ENCODE measurements around the gene ARHGAP9.
A peak's percentile ranks its signal among the peaks of the same experiment; 100 is the strongest.

The ARHGAP9 gene

DNA sequence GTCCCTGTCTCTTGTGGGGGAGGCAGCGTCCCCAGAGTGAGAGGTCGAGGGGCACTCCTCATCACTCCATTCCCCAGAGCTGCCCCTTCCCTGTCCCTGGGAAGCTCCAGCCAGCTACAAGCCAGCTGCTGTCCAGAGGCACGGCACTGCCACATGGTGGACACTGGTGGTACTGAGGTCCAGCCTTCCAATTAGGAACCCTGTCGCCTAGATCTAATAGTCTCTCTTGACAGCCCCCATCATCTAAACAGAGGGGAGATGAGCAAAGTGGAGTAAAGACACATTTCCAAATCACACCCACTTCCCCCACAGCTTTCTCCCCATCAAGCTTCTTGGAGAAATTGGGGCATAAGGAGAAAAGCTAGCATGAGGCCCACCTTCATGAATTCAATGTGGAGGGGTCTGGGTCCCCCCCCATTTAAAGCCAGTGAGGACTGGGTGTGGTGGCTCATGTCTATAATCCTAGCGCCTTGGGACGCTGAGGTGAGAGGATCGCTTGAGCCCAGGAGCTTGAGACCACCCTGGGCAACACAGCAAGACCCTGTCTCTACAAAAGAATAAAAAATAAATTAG lies 26.6 kb downstream of the ARHGAP9 start:
- 0 out of 2 replicates have a peak, but pooled peaks have one; percentile 26 for TF ChIP-seq ZBTB17 (tag by site-specific recombination; IDR thresholded peaks at IDR 0.05)
- TF ChIP-seq, protein P1, sequence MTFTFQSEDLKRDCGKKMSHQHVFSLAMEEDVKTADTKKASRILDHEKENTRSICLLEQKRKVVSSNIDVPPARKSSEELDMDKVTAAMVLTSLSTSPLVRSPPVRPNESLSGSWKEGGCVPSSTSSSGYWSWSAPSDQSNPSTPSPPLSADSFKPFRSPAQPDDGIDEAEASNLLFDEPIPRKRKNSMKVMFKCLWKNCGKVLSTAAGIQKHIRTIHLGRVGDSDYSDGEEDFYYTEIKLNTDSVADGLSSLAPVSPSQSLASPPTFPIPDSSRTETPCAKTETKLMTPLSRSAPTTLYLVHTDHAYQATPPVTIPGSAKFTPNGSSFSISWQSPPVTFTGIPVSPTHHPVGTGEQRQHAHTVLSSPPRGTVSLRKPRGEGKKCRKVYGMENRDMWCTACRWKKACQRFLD (tag by site-specific recombination; IDR thresholded peaks at IDR 0.05), result no peak
- TF ChIP-seq ZNF366 (tag by site-specific recombination; conservative IDR thresholded peaks at IDR 0.05), result peak; percentile 80
- TF ChIP-seq, protein P2, sequence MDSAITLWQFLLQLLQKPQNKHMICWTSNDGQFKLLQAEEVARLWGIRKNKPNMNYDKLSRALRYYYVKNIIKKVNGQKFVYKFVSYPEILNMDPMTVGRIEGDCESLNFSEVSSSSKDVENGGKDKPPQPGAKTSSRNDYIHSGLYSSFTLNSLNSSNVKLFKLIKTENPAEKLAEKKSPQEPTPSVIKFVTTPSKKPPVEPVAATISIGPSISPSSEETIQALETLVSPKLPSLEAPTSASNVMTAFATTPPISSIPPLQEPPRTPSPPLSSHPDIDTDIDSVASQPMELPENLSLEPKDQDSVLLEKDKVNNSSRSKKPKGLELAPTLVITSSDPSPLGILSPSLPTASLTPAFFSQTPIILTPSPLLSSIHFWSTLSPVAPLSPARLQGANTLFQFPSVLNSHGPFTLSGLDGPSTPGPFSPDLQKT (IDR thresholded peaks at IDR 0.05; ENCODE audit: borderline replicate concordance, low read depth, low read length), result no peak
- peak; percentile 63; the same call in 1 of the 2 replicates for TF ChIP-seq ZBTB48 (tag by site-specific recombination; IDR thresholded peaks at IDR 0.05)
- TF ChIP-seq ZNF549 (tag by site-specific recombination; IDR thresholded peaks at IDR 0.05), result no peak
- TF ChIP-seq ZNF654 (tag by site-specific recombination; IDR thresholded peaks at IDR 0.05; ENCODE audit: low read depth), result peak; percentile 86
- TF ChIP-seq, protein P3, sequence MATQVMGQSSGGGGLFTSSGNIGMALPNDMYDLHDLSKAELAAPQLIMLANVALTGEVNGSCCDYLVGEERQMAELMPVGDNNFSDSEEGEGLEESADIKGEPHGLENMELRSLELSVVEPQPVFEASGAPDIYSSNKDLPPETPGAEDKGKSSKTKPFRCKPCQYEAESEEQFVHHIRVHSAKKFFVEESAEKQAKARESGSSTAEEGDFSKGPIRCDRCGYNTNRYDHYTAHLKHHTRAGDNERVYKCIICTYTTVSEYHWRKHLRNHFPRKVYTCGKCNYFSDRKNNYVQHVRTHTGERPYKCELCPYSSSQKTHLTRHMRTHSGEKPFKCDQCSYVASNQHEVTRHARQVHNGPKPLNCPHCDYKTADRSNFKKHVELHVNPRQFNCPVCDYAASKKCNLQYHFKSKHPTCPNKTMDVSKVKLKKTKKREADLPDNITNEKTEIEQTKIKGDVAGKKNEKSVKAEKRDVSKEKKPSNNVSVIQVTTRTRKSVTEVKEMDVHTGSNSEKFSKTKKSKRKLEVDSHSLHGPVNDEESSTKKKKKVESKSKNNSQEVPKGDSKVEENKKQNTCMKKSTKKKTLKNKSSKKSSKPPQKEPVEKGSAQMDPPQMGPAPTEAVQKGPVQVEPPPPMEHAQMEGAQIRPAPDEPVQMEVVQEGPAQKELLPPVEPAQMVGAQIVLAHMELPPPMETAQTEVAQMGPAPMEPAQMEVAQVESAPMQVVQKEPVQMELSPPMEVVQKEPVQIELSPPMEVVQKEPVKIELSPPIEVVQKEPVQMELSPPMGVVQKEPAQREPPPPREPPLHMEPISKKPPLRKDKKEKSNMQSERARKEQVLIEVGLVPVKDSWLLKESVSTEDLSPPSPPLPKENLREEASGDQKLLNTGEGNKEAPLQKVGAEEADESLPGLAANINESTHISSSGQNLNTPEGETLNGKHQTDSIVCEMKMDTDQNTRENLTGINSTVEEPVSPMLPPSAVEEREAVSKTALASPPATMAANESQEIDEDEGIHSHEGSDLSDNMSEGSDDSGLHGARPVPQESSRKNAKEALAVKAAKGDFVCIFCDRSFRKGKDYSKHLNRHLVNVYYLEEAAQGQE (tag by site-specific recombination; IDR thresholded peaks at IDR 0.05), result peak; percentile 46; the same call in 1 of the 2 replicates
- TF ChIP-seq, protein P4, sequence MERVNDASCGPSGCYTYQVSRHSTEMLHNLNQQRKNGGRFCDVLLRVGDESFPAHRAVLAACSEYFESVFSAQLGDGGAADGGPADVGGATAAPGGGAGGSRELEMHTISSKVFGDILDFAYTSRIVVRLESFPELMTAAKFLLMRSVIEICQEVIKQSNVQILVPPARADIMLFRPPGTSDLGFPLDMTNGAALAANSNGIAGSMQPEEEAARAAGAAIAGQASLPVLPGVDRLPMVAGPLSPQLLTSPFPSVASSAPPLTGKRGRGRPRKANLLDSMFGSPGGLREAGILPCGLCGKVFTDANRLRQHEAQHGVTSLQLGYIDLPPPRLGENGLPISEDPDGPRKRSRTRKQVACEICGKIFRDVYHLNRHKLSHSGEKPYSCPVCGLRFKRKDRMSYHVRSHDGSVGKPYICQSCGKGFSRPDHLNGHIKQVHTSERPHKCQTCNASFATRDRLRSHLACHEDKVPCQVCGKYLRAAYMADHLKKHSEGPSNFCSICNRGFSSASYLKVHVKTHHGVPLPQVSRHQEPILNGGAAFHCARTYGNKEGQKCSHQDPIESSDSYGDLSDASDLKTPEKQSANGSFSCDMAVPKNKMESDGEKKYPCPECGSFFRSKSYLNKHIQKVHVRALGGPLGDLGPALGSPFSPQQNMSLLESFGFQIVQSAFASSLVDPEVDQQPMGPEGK (tag by site-specific recombination; IDR thresholded peaks at IDR 0.05), result peak; percentile 36; the same call in 1 of the 2 replicates
- TF ChIP-seq ZNF473 (tag by site-specific recombination; IDR thresholded peaks at IDR 0.05), result no peak
- TF ChIP-seq, protein P5, sequence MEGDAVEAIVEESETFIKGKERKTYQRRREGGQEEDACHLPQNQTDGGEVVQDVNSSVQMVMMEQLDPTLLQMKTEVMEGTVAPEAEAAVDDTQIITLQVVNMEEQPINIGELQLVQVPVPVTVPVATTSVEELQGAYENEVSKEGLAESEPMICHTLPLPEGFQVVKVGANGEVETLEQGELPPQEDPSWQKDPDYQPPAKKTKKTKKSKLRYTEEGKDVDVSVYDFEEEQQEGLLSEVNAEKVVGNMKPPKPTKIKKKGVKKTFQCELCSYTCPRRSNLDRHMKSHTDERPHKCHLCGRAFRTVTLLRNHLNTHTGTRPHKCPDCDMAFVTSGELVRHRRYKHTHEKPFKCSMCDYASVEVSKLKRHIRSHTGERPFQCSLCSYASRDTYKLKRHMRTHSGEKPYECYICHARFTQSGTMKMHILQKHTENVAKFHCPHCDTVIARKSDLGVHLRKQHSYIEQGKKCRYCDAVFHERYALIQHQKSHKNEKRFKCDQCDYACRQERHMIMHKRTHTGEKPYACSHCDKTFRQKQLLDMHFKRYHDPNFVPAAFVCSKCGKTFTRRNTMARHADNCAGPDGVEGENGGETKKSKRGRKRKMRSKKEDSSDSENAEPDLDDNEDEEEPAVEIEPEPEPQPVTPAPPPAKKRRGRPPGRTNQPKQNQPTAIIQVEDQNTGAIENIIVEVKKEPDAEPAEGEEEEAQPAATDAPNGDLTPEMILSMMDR (tag by site-specific recombination; IDR thresholded peaks at IDR 0.05), result peak; percentile 85
- TF ChIP-seq ZNF292 (tag by site-specific recombination; IDR thresholded peaks at IDR 0.05; ENCODE audit: borderline replicate concordance, low read depth), result no peak
- TF ChIP-seq IKZF3 (tag by site-specific recombination; IDR thresholded peaks at IDR 0.05), result peak; percentile 98
- TF ChIP-seq, protein P6, sequence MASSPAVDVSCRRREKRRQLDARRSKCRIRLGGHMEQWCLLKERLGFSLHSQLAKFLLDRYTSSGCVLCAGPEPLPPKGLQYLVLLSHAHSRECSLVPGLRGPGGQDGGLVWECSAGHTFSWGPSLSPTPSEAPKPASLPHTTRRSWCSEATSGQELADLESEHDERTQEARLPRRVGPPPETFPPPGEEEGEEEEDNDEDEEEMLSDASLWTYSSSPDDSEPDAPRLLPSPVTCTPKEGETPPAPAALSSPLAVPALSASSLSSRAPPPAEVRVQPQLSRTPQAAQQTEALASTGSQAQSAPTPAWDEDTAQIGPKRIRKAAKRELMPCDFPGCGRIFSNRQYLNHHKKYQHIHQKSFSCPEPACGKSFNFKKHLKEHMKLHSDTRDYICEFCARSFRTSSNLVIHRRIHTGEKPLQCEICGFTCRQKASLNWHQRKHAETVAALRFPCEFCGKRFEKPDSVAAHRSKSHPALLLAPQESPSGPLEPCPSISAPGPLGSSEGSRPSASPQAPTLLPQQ (tag by site-specific recombination; IDR thresholded peaks at IDR 0.05), result peak; percentile 29; the same call in 1 of the 2 replicates
- Histone ChIP-seq H3K9me3 (ENCODE audit: control insufficient read depth, insufficient read depth, low read depth, low read length) (no peaks in the 10 kb centered on the region), H3K4me1 (ENCODE audit: control insufficient read depth, insufficient read depth, low read length) (peaks cover 7% of the 10 kb centered on the region; the same call in 1 of the 2 replicates), H3K36me3 (ENCODE audit: control insufficient read depth in 2 of 2, insufficient read depth in 1 of 2, low read length in 2 of 2) (no peaks in the 10 kb centered on the region), H3K4me3 (ENCODE audit: low read depth, low read length) (no peak overlapping the region), H3K27ac (ENCODE audit: extremely low read depth, low read depth, low read length) (no peak overlapping the region)
- CTCF ChIA-PET, result interaction anchor here (0.6 to 9.7 kb wide), 50 partner anchors 8 to 239 kb away, joined by 3 to 219 read pairs (median 6); partner anchors contain the start of genes INHBC, NXPH4, SHMT2 and STAC3
- POLR2A ChIA-PET, result interaction anchor here (0.6 to 1.4 kb wide), 7 partner anchors 134 to 224 kb away, joined by 3 to 5 read pairs (median 4); partner anchors contain the start of gene SHMT2

Measured in HEK293 (cell line).